Measurements from ENCODE around the gene CRYBG3.

CRYBG3 gene

DNA sequence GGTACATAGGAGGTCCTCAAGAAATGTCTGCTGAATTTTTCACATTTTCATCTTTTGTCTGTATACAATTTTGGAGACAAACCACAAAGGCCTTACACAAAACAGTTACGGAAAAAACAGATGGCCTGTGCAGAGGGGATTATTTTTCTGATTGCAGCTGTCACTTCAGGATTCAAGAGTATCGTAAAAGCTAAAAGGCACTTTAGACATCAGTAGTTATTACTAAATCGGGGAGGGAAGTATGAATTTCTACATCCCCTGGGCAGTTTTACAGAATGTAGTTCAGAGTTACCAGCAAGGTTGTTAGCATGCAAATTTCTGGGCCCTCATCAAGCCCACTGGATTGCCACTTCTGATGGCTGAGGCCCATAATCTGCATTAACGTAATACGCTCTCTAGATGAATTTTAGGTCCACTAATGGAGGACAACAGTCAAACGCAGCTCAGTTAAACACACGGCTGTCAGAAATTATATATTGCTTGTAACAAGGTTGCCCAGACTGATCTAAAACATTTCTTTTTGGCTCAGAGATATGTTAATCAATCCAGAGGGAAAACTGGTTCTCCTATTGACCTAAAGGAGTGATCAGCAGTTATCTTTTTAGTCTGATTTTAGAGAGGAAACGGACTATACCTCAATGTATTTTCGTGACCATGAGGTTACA lies 149.3 kb downstream of the CRYBG3 start:
- peaks cover 2 to 9% (median 5%) of the 10 kb centered on the region in 4 experiments for H3K36me3 ChIP-seq (ENCODE audit: control insufficient read depth in 4 of 4, insufficient read depth in 4 of 4, low read length in 3 of 4)
- DNase-seq, result no peak
- WGBS (ENCODE audit: insufficient coverage), result 84% methylated on average over 7 of the region's 9 CpGs
- no peak overlapping the region for H3K27ac ChIP-seq (ENCODE audit: insufficient read depth in 1 of 2, low read depth in 1 of 2, low read length in 2 of 2, poor library complexity in 1 of 2, severe bottlenecking in 2 of 2)
- H3K9me3 ChIP-seq (ENCODE audit: control extremely low read depth in 1 of 5, control insufficient read depth in 4 of 5, insufficient read depth in 2 of 5, low read depth in 1 of 5, low read length in 4 of 5), result no peaks in the 10 kb centered on the region
- H3K27me3 ChIP-seq (replicated peaks in 2 of 5; ENCODE audit: control insufficient read depth in 4 of 5, insufficient read depth in 5 of 5, low read length in 4 of 5), result no peaks in the 10 kb centered on the region
- peaks cover 8 to 35% (median 24%) of the 10 kb centered on the region in 4 experiments for H3K4me1 ChIP-seq (ENCODE audit: control extremely low read depth in 1 of 4, control insufficient read depth in 4 of 4, insufficient read depth in 4 of 4, low read length in 3 of 4)
- POLR2A ChIA-PET, result no interaction called here
- H3K4me3 ChIP-seq (ENCODE audit: control insufficient read depth in 1 of 7, extremely low read depth in 1 of 7, insufficient read depth in 4 of 7, low read depth in 2 of 7, low read length in 6 of 7), result peak overlapping the region in 4 of 7 experiments; percentile 57 to 80 (median 72)
- CTCF ChIA-PET, result interaction anchor here (0.5 to 1.5 kb wide), 4 partner anchors 29 to 177 kb away, joined by 3 to 4 read pairs (median 3); partner anchors contain the start of gene CRYBG3

DNA sequence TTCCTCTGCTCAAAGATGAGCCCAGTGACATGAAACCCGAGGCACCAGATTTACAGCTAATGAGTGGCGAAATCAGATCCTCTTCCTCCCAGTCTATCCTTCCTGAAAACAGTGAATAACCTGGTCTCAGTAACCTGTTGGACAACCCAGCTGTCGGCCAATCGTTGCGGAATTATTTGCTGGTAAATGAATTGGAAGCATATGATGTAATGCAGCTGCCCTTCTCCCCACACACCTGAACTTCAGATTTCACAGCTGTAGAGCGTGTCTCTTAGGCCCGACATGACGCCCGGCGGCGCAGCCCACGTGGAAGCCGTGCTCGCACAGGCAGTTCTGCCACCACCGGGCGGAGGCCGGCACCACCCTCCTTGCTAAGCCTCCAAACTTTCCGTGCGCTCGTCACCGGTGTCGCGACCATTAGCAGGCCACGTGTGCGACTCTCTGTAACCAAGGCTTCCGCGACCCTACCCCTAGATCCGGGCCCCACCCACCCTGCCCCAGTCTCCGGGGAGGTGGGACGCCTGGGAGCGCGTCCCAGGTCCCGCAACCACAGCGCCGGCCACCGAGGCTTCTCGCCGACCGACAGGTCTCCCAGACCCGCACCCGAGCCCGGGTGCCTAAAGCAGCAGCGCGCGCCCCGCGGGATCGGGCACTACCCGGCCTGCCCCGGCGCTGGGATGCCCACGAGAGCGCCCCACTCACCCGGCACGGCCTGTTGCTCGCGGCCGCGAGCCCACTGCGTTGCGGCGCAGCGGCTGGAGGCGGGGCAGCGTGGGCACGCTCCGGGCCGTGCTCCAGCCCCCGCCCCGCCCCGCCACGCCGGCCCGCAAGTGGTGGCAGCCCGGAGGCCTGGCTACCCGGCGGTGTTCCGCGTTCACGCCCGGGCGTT lies 150.1 kb downstream of the CRYBG3 start, which contains the start of gene RIOX2:
RIOX2 (minus strand) TSS at position 753 of the 889 bp plus-strand sequence. CDS start 4,838 bp downstream, outside the sequence.
- peaks cover 8 to 35% (median 24%) of the 10 kb centered on the region in 4 experiments for H3K4me1 ChIP-seq (ENCODE audit: control extremely low read depth in 1 of 4, control insufficient read depth in 4 of 4, insufficient read depth in 4 of 4, low read length in 3 of 4)

DNA sequence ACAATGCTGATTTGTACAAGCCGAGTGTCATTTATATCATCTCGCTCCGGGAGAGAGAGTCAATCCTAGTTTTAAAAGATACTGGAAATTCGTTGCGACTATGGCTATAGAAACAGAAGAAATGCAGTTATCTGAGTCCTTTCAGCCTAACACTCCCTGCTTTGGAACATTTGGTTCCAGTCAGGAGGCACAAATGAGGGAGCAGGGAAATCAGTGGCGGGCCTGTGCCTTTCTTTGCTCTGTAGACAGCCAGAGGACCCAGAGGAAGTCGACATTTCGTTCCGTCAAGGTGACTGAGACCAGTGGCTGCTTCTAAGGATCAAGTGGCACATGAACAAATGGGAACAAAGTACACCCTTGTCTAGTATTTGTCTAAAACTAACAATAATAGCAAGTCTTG lies 151.2 kb downstream of the CRYBG3 start:
- 95% methylated on average over 9 of the region's 9 CpGs for WGBS (ENCODE audit: insufficient coverage)
- POLR2A ChIA-PET, result no interaction called here
- DNase-seq, result no peak
- Histone ChIP-seq H3K4me3 (ENCODE audit: control insufficient read depth in 1 of 7, extremely low read depth in 1 of 7, insufficient read depth in 4 of 7, low read depth in 2 of 7, low read length in 6 of 7) (peak overlapping the region in 4 of 7 experiments; percentile 68 to 80 (median 72)), H3K9me3 (ENCODE audit: control extremely low read depth in 1 of 5, control insufficient read depth in 4 of 5, insufficient read depth in 2 of 5, low read depth in 1 of 5, low read length in 4 of 5) (no peaks in the 10 kb centered on the region), H3K4me1 (ENCODE audit: control extremely low read depth in 1 of 4, control insufficient read depth in 4 of 4, insufficient read depth in 4 of 4, low read length in 3 of 4) (peaks cover 8 to 35% (median 24%) of the 10 kb centered on the region in 4 experiments), H3K27me3 (replicated peaks in 2 of 5; ENCODE audit: control insufficient read depth in 4 of 5, insufficient read depth in 5 of 5, low read length in 4 of 5) (no peaks in the 10 kb centered on the region), H3K27ac (ENCODE audit: insufficient read depth in 1 of 2, low read depth in 1 of 2, low read length in 2 of 2, poor library complexity in 1 of 2, severe bottlenecking in 2 of 2) (no peak overlapping the region), H3K36me3 (ENCODE audit: control insufficient read depth in 4 of 4, insufficient read depth in 4 of 4, low read length in 3 of 4) (no peaks in the 10 kb centered on the region)
- CTCF ChIA-PET, result no interaction called here

More for the DNA sequence above, 150.1 kb downstream of the CRYBG3 start, which contains the start of gene RIOX2:
- H3K4me3 ChIP-seq (ENCODE audit: control insufficient read depth in 1 of 7, extremely low read depth in 1 of 7, insufficient read depth in 4 of 7, low read depth in 2 of 7, low read length in 6 of 7), result peak within 1 kb of the TSS; percentile 57 to 87 (median 72)
- ChIA-PET POLR2A (no interaction called here), CTCF (interaction anchor here (0.7 to 1.5 kb wide), 3 partner anchors 30 to 150 kb away, joined by 3 to 4 read pairs (median 3); partner anchors contain the start of gene CRYBG3)
- WGBS (ENCODE audit: insufficient coverage), result 1% methylated on average over 53 of the region's 82 CpGs
- H3K9me3 ChIP-seq (ENCODE audit: control extremely low read depth in 1 of 5, control insufficient read depth in 4 of 5, insufficient read depth in 2 of 5, low read depth in 1 of 5, low read length in 4 of 5), result no peaks in the 10 kb centered on the region
- H3K27ac ChIP-seq (ENCODE audit: insufficient read depth in 1 of 2, low read depth in 1 of 2, low read length in 2 of 2, poor library complexity in 1 of 2, severe bottlenecking in 2 of 2), result no peak within 1 kb of the TSS
- peaks cover under 1 to 6% (median 3%) of the 10 kb centered on the region in 4 experiments for H3K36me3 ChIP-seq (ENCODE audit: control insufficient read depth in 4 of 4, insufficient read depth in 4 of 4, low read length in 3 of 4)
- peak; percentile 73 to 91 (median 87) for DNase-seq
- no peaks in the 10 kb centered on the region for H3K27me3 ChIP-seq (replicated peaks in 2 of 5; ENCODE audit: control insufficient read depth in 4 of 5, insufficient read depth in 5 of 5, low read length in 4 of 5)

DNA sequence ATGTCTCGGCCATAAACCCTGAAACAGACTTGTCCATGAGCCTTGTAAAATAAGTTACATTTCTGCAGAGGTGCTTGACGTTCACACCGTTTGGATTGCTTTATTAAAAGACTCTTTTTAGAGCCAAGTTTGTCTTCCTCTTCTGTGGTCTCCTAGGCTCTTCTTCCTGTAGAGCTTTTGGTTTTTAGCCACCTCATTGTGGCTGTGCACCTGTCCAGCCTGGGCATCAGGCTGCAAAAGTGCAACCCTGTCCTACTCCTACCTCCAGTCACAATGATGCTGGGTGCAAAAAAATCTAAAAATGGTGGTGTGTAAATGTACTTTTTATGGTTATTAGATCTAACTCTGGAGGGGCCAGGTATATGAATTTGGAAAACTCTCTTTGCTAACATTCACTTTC lies 153.2 kb downstream of the CRYBG3 start:
- CTCF ChIA-PET, result no interaction called here
- Histone ChIP-seq H3K36me3 (ENCODE audit: control insufficient read depth in 4 of 4, insufficient read depth in 4 of 4, low read length in 3 of 4) (no peaks in the 10 kb centered on the region), H3K4me3 (ENCODE audit: control insufficient read depth in 1 of 7, extremely low read depth in 1 of 7, insufficient read depth in 4 of 7, low read depth in 2 of 7, low read length in 6 of 7) (peak overlapping the region in 1 of 7 experiments; percentile 28), H3K27ac (ENCODE audit: insufficient read depth in 1 of 2, low read depth in 1 of 2, low read length in 2 of 2, poor library complexity in 1 of 2, severe bottlenecking in 2 of 2) (no peak overlapping the region), H3K4me1 (ENCODE audit: control extremely low read depth in 1 of 4, control insufficient read depth in 4 of 4, insufficient read depth in 4 of 4, low read length in 3 of 4) (peaks cover 8 to 35% (median 23%) of the 10 kb centered on the region in 4 experiments), H3K27me3 (replicated peaks in 2 of 5; ENCODE audit: control insufficient read depth in 4 of 5, insufficient read depth in 5 of 5, low read length in 4 of 5) (no peaks in the 10 kb centered on the region), H3K9me3 (ENCODE audit: control extremely low read depth in 1 of 5, control insufficient read depth in 4 of 5, insufficient read depth in 2 of 5, low read depth in 1 of 5, low read length in 4 of 5) (no peaks in the 10 kb centered on the region)
- WGBS (ENCODE audit: insufficient coverage), result 32% methylated on average over 3 of the region's 3 CpGs
- DNase-seq, result peak; percentile 9 to 70 (median 59)
- POLR2A ChIA-PET, result no interaction called here

DNA sequence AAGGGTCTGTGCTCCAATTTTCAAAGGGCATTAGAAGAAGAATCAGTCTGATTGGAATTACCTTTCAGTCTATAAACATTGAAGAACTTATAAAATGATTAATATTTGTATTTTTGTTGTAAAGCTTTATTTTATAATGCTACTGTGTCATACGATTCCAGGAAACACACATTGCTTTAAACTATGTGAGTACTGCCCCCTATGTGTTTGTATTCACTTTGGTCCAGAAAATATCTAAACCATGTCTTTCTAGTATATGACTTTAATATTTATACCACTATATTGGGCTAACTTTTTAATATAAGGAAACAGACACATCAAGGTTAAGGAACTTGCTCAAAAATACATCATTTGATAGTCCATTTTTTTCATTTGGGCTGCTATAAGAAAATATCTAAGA lies 153.7 kb downstream of the CRYBG3 start:
- CTCF ChIA-PET, result no interaction called here
- H3K27me3 ChIP-seq (replicated peaks in 2 of 5; ENCODE audit: control insufficient read depth in 4 of 5, insufficient read depth in 5 of 5, low read length in 4 of 5), result no peaks in the 10 kb centered on the region

GRCh38 chr3:97979610-97980009 lies 157.8 kb downstream of the CRYBG3 start:
- DNase-seq, result no peak
- Histone ChIP-seq H3K27me3 (replicated peaks in 2 of 5; ENCODE audit: control insufficient read depth in 4 of 5, insufficient read depth in 5 of 5, low read length in 4 of 5) (no peaks in the 10 kb centered on the region), H3K9me3 (ENCODE audit: control extremely low read depth in 1 of 5, control insufficient read depth in 4 of 5, insufficient read depth in 2 of 5, low read depth in 1 of 5, low read length in 4 of 5) (no peaks in the 10 kb centered on the region), H3K36me3 (ENCODE audit: control insufficient read depth in 4 of 4, insufficient read depth in 4 of 4, low read length in 3 of 4) (no peaks in the 10 kb centered on the region), H3K4me1 (ENCODE audit: control extremely low read depth in 1 of 4, control insufficient read depth in 4 of 4, insufficient read depth in 4 of 4, low read length in 3 of 4) (peaks cover 0 to 16% (median 6%) of the 10 kb centered on the region in 4 experiments), H3K4me3 (ENCODE audit: control insufficient read depth in 1 of 7, extremely low read depth in 1 of 7, insufficient read depth in 4 of 7, low read depth in 2 of 7, low read length in 6 of 7) (no peak overlapping the region), H3K27ac (ENCODE audit: insufficient read depth in 1 of 2, low read depth in 1 of 2, low read length in 2 of 2, poor library complexity in 1 of 2, severe bottlenecking in 2 of 2) (no peak overlapping the region)
- ChIA-PET CTCF (no interaction called here), POLR2A (no interaction called here)
- 100% methylated on average over 3 of the region's 3 CpGs for WGBS (ENCODE audit: insufficient coverage)

More for the DNA sequence above, 153.7 kb downstream of the CRYBG3 start:
- H3K4me1 ChIP-seq (ENCODE audit: control extremely low read depth in 1 of 4, control insufficient read depth in 4 of 4, insufficient read depth in 4 of 4, low read length in 3 of 4), result peaks cover 8 to 35% (median 23%) of the 10 kb centered on the region in 4 experiments
- H3K27ac ChIP-seq (ENCODE audit: insufficient read depth in 1 of 2, low read depth in 1 of 2, low read length in 2 of 2, poor library complexity in 1 of 2, severe bottlenecking in 2 of 2), result no peak overlapping the region
- DNase-seq, result no peak
- WGBS (ENCODE audit: insufficient coverage), result no CpG with 5 or more reads among the region's 1 CpG
- no peaks in the 10 kb centered on the region for H3K9me3 ChIP-seq (ENCODE audit: control extremely low read depth in 1 of 5, control insufficient read depth in 4 of 5, insufficient read depth in 2 of 5, low read depth in 1 of 5, low read length in 4 of 5)
- POLR2A ChIA-PET, result no interaction called here
- no peak overlapping the region for H3K4me3 ChIP-seq (ENCODE audit: control insufficient read depth in 1 of 7, extremely low read depth in 1 of 7, insufficient read depth in 4 of 7, low read depth in 2 of 7, low read length in 6 of 7)
- H3K36me3 ChIP-seq (ENCODE audit: control insufficient read depth in 4 of 4, insufficient read depth in 4 of 4, low read length in 3 of 4), result no peaks in the 10 kb centered on the region
